ENCODE results near the gene RRP1. TPM values are rescaled to one million over a fixed set of nuclear protein-coding genes. Genes with fewer than 3 reads are reported as not detected.

The RRP1 gene
- total and polyA plus RNA-seq, 9 of the 15 experiments (the other 6 are each of a cell fraction or from before 2014, with no cell fraction given): 0.89 to 105 (median 51.6) TPM

GRCh38 chr21:43775795-43776430 is 13.5 kb upstream of the RRP1 start, which contains the start of gene CSTB (continued):
- TF ChIP-seq ZNF77 (CRISPR knock-in tag; IDR thresholded peaks at IDR 0.05) (no peak), ZNF609 (CRISPR knock-in tag; IDR thresholded peaks at IDR 0.05; ENCODE audit: borderline replicate concordance) (no peak), ATF1 (CRISPR knock-in tag; IDR thresholded peaks at IDR 0.05) (no peak), ATF1 (tag; IDR thresholded peaks at IDR 0.05) (peak; percentile 80), PTTG1 (tag; IDR thresholded peaks at IDR 0.05; ENCODE audit: low read depth) (no peak), ATF2 (CRISPR knock-in tag; IDR thresholded peaks at IDR 0.05) (no peak), TBP (optimal IDR thresholded peaks at IDR 0.05; ENCODE audit: low read depth, low read length) (peak; percentile 82), ZNF740 (CRISPR knock-in tag; IDR thresholded peaks at IDR 0.05) (no peak), ZNF740 (tag; IDR thresholded peaks at IDR 0.05) (no peak), MCM2 (IDR thresholded peaks at IDR 0.05; ENCODE audit: low read depth) (no peak), TAF1 (IDR thresholded peaks at IDR 0.05; ENCODE audit: control insufficient read depth, extremely low read depth, insufficient read depth, low read length, severe bottlenecking) (peak; percentile 60), GATA2 (CRISPR knock-in tag; IDR thresholded peaks at IDR 0.05) (no peak), BRF2 (IDR thresholded peaks at IDR 0.05; ENCODE audit: borderline replicate concordance, insufficient read depth, insufficient read length) (no peak), KAT7 (CRISPR knock-in tag; IDR thresholded peaks at IDR 0.05; ENCODE audit: borderline replicate concordance) (peak; percentile 97), FUS (optimal IDR thresholded peaks at IDR 0.05; ENCODE audit: low read depth, low read length) (peak; percentile 59), HDAC1 (IDR thresholded peaks at IDR 0.05) (peak in 1 of 2 experiments; percentile 58; a peak in 2 of 4 replicates)

Measured in K562 (cell line).